Measurements from ENCODE around the gene TGFB1. TPM values are rescaled to one million over a fixed set of nuclear protein-coding genes. Genes with fewer than 3 reads are reported as not detected.

Gene TGFB1
- total and polyA plus RNA-seq, 5 experiments from 2014 or later = 30.5 to 85.6 (median 45.4) TPM

GRCh38 chr19:41305927-41306793, 47.6 kb downstream of the TGFB1 start:
- POLR2A ChIA-PET = interaction anchor here (1.0 to 11.3 kb wide), 7 partner anchors 11 to 493 kb away, joined by 3 to 300 read pairs (median 17); partner anchors contain the start of genes B9D2, HNRNPUL1 and TGFB1
- no peak for ATAC-seq
- Mint-ChIP-seq H3K27me3 (peaks cover 0 to 3% (median 0%) of the 10 kb centered on the region in 5 donors), H3K9me3 (no peaks in the 10 kb centered on the region), H3K36me3 (peaks cover 0 to 59% (median 24%) of the 10 kb centered on the region in 3 donors), H3K27ac (peak overlapping the region; percentile 94 to 100 (median 99)), H3K4me3 (peak overlapping the region; percentile 68 to 99 (median 95)), H3K4me1 (peaks cover 43 to 99% (median 95%) of the 10 kb centered on the region in 4 donors)
- DNase-seq = peak in 1 of 10 donors; percentile 22

DNA sequence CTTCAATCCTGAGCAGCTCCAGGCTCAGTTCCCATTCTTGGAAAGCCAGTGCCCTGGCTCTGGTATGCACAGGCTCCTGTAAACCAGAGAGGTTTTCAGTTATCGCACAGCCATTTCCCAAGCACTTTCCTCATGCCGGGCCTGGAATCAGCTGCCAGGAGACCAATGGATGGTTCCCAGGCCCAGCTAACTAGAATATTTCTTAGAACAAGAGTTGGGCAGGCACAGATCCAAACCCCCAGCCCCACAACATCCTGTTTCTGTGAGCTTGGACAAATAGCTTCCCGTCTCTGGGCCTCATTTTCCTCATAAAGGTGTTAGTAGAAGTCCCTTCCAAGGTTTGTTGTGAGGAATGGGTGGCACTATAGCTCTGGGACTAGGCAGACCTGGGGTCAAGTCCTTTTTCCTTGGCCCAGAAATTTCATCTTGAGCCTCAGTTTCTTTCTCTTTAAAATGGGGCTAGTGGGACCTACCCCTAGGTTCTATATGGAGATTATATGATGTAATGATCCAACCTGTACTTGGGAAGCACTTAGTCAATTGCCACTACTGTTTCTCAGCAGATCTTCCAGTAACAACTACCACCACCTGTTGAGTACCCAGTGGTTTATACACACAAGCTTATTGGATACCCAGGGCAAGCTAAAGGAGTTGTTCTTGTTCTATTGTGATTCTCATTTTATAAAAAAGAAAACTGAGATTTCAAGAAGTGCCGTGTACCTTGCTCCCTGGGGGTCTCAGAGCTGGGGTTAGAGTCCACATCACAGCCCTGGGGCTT, 48.8 kb downstream of the TGFB1 start:
- H3K4me1 Mint-ChIP-seq = peaks cover 46 to 100% (median 97%) of the 10 kb centered on the region in 4 donors
- peak overlapping the region; percentile 89 to 100 (median 98) for H3K27ac Mint-ChIP-seq
- POLR2A ChIA-PET = interaction anchor here (0.6 to 11.3 kb wide), 5 partner anchors 10 to 48 kb away, joined by 3 to 300 read pairs (median 6); partner anchors contain the start of genes HNRNPUL1 and TGFB1
- H3K36me3 Mint-ChIP-seq = peaks cover 0 to 69% (median 24%) of the 10 kb centered on the region in 3 donors
- H3K27me3 Mint-ChIP-seq = peaks cover 0 to under 1% (median 0%) of the 10 kb centered on the region in 5 donors
- peak overlapping the region in 8 of 10 donors; percentile 15 to 93 (median 66) for H3K4me3 Mint-ChIP-seq
- no peak for ATAC-seq
- DNase-seq = no peak
- no peaks in the 10 kb centered on the region for H3K9me3 Mint-ChIP-seq

DNA sequence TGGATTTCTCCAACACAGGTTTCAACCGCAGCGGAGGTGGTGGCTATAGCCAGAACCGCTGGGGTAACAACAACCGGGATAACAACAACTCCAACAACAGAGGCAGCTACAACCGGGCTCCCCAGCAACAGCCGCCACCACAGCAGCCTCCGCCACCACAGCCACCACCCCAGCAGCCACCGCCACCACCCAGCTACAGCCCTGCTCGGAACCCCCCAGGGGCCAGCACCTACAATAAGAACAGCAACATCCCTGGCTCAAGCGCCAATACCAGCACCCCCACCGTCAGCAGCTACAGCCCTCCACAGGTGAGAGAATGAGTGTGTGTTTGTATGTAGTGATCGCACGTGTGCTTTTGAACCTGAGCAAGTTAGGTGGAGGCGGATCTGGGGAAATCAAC, 49.8 kb downstream of the TGFB1 start:
- Mint-ChIP-seq H3K36me3 (peaks cover 0 to 78% (median 26%) of the 10 kb centered on the region in 3 donors), H3K27ac (peak overlapping the region; percentile 93 to 100 (median 98)), H3K9me3 (no peaks in the 10 kb centered on the region), H3K4me3 (peak overlapping the region; percentile 41 to 93 (median 74)), H3K27me3 (no peaks in the 10 kb centered on the region), H3K4me1 (peaks cover 48 to 100% (median 98%) of the 10 kb centered on the region in 4 donors)
- ATAC-seq (peak in 1 of 2 donors; percentile 2), DNase-seq (peak in 2 of 10 donors; percentile 28 to 34)
- POLR2A ChIA-PET = interaction anchor here (1.3 to 11.3 kb wide), 4 partner anchors 11 to 60 kb away, joined by 3 to 300 read pairs (median 94); partner anchors contain the start of genes B9D2, HNRNPUL1 and TGFB1

- peaks cover 48 to 100% (median 98%) of the 10 kb centered on the region in 4 donors for H3K4me1 Mint-ChIP-seq
- peaks cover 0 to 88% (median 28%) of the 10 kb centered on the region in 3 donors for H3K36me3 Mint-ChIP-seq
- no peaks in the 10 kb centered on the region for H3K27me3 Mint-ChIP-seq
- POLR2A ChIA-PET = interaction anchor here (0.5 to 11.3 kb wide), 10 partner anchors 10 to 854 kb away, joined by 3 to 300 read pairs (median 4); partner anchors contain the start of genes B9D2, HNRNPUL1 and RAB4B
- H3K9me3 Mint-ChIP-seq = no peaks in the 10 kb centered on the region
- DNase-seq = peak; percentile 47 to 80 (median 69)
- H3K27ac Mint-ChIP-seq = peak overlapping the region; percentile 93 to 99 (median 96)
- ATAC-seq = peak; percentile 43 to 65
- H3K4me3 Mint-ChIP-seq = peak overlapping the region; percentile 63 to 93 (median 81)
Measured at GRCh38 chr19:41302624-41303351, 50.9 kb downstream of the TGFB1 start.

GRCh38 chr19:41300555-41300954, 53.2 kb downstream of the TGFB1 start:
- Mint-ChIP-seq H3K36me3 (peaks cover 0 to 96% (median 25%) of the 10 kb centered on the region in 3 donors), H3K27ac (peak overlapping the region; percentile 63 to 99 (median 93)), H3K27me3 (no peaks in the 10 kb centered on the region), H3K4me1 (peaks cover 53 to 99% (median 98%) of the 10 kb centered on the region in 4 donors), H3K9me3 (no peaks in the 10 kb centered on the region), H3K4me3 (peak overlapping the region in 7 of 10 donors; percentile 13 to 52 (median 39))
- POLR2A ChIA-PET = interaction anchor here (0.6 to 11.3 kb wide), 4 partner anchors 10 to 52 kb away, joined by 4 to 300 read pairs (median 8); partner anchors contain the start of genes CCDC97 and HNRNPUL1
- DNase-seq (no peak), ATAC-seq (no peak)

DNA sequence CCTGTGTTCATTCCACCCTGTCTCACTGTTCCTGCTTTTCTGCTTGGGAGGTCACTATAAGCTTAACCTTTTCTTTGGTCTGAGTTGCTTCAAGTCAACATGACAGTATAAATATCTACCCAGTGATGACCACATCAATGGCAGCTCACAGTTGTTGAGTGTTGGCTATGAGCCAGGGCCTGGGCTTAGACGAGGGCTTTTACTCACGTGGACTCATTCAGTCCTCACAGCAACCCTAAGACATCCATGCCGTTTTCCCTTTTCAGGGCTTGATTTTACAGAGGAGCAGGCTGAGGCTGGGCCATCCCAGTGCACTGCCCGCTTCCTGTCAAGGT, 54.0 kb downstream of the TGFB1 start:
- peak; percentile 42 to 77 (median 66) for DNase-seq
- H3K4me1 Mint-ChIP-seq = peaks cover 52 to 93% (median 91%) of the 10 kb centered on the region in 4 donors
- H3K36me3 Mint-ChIP-seq = peaks cover 0 to 96% (median 30%) of the 10 kb centered on the region in 3 donors
- H3K4me3 Mint-ChIP-seq = peak overlapping the region in 9 of 10 donors; percentile 1 to 64 (median 39)
- H3K27me3 Mint-ChIP-seq = no peaks in the 10 kb centered on the region
- POLR2A ChIA-PET = interaction anchor here (0.6 to 2.6 kb wide), 4 partner anchors 9 to 52 kb away, joined by 4 to 11 read pairs (median 10); partner anchors contain the start of gene HNRNPUL1
- peak; percentile 39 to 40 for ATAC-seq
- peak overlapping the region; percentile 82 to 99 (median 93) for H3K27ac Mint-ChIP-seq
- H3K9me3 Mint-ChIP-seq = no peaks in the 10 kb centered on the region

DNA sequence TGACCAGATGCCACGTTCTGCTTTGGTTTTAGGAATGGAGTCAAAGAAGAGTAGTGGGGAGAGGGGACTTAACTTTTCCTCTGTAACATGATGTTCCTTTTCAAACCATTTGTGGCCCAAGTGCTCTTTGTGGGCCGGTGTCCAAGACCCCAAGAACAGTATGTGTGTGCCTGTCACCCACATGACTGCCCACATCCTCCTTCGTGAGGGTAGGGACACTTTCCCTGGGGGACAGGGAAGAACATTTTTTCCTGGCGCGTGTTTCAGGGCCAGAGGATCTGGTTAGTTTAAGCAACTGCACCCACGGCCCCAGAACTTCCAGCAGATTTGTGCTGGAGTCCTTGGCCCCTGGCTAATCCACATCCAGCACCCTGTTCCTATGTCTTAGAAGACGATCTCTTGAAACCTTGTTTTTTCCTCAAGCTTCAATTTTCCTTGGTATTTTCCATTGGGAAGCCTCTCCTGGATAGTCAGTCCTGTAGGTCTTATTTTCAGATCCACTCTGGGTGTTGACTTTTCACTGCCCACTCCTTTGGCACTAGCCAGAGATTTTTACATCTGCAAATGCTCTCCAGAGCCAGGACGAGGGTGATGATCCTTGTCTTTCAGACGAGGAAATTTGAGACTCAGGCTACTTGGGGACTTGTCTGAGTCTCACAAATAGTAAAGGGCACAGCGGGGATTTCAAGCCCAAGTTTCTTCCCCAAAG, 54.5 kb downstream of the TGFB1 start:
- Mint-ChIP-seq H3K27ac (peak overlapping the region; percentile 82 to 99 (median 93)), H3K4me3 (peak overlapping the region in 8 of 10 donors; percentile 16 to 64 (median 36)), H3K36me3 (peaks cover 0 to 96% (median 30%) of the 10 kb centered on the region in 3 donors), H3K4me1 (peaks cover 53 to 92% (median 86%) of the 10 kb centered on the region in 4 donors), H3K27me3 (no peaks in the 10 kb centered on the region), H3K9me3 (no peaks in the 10 kb centered on the region)
- no peak for DNase-seq
- POLR2A ChIA-PET = interaction anchor here (2.3 to 2.6 kb wide), 3 partner anchors 9 to 53 kb away, joined by 10 to 11 read pairs (median 11); partner anchors contain the start of gene HNRNPUL1
- no peak for ATAC-seq

- Mint-ChIP-seq H3K36me3 (peaks cover 0 to 96% (median 33%) of the 10 kb centered on the region in 3 donors), H3K4me1 (peaks cover 50 to 86% (median 78%) of the 10 kb centered on the region in 4 donors), H3K4me3 (peak overlapping the region in 9 of 10 donors; percentile 5 to 64 (median 52)), H3K9me3 (no peaks in the 10 kb centered on the region), H3K27ac (peak overlapping the region; percentile 82 to 99 (median 92)), H3K27me3 (no peaks in the 10 kb centered on the region)
- ATAC-seq (peak; percentile 34 to 42), DNase-seq (peak in 6 of 10 donors; percentile 40 to 70 (median 52))
- POLR2A ChIA-PET = interaction anchor here (2.6 kb wide), 2 partner anchors 10 to 33 kb away, joined by 11 read pairs; partner anchors contain the start of gene HNRNPUL1
Measured at GRCh38 chr19:41298348-41298964, 55.3 kb downstream of the TGFB1 start.

GRCh38 chr19:41297628-41298347, 55.9 kb downstream of the TGFB1 start:
- Mint-ChIP-seq H3K27me3 (no peaks in the 10 kb centered on the region), H3K36me3 (peaks cover 0 to 95% (median 33%) of the 10 kb centered on the region in 3 donors), H3K9me3 (no peaks in the 10 kb centered on the region), H3K27ac (peak overlapping the region; percentile 82 to 99 (median 92)), H3K4me3 (peak overlapping the region in 9 of 10 donors; percentile 10 to 77 (median 52)), H3K4me1 (peaks cover 47 to 81% (median 72%) of the 10 kb centered on the region in 4 donors)
- DNase-seq = peak in 1 of 10 donors; percentile 23
- peak; percentile 46 to 49 for ATAC-seq
- POLR2A ChIA-PET = interaction anchor here (2.6 kb wide), 2 partner anchors 11 to 33 kb away, joined by 11 read pairs; partner anchors contain the start of gene HNRNPUL1
